AG04450 (cell line): ENCODE measurements around the gene GYPC. TPM values are rescaled to one million over a fixed set of nuclear protein-coding genes. Genes with fewer than 3 reads are reported as not detected.
"Not testable (repeated sequence)": the region's sequence is repeated elsewhere in the genome, so short reads cannot be mapped to it uniquely, and the experiment has no call there.

ENCODE experiments used
- CTCF ChIA-PET: fragments of 300-600, 350-600 bp; formaldehyde crosslinking; extraction: SDS; loops from one replicate; lab custom pipeline; 2022; ENCODE audit warnings: antibody characterized with exemption, inconsistent platforms; lab: Charles Lee
- POLR2A ChIA-PET: fragments of 350-600 bp; formaldehyde crosslinking; extraction: SDS; loops from one replicate; lab custom pipeline; 2021; ENCODE audit warnings: antibody characterized with exemption, inconsistent platforms; lab: Yijun Ruan, JAX
- DNase-seq: peaks from one replicate; pipeline ENCODE4 v3.0.0-alpha.2; 2011; ENCODE audit warnings: low read depth, low spot score
- H3K27ac ChIP-seq: one replicate; pipeline ENCODE4 v1.5.1; 2012; ENCODE audit warnings: low read depth, low read length, control low read depth
- H3K27me3 ChIP-seq: one replicate; pipeline ENCODE4 v1.6.0; 2012; ENCODE audit warnings: low read length; ENCODE audit not compliant: control insufficient read depth, insufficient read depth
- H3K4me3 ChIP-seq: 2 replicates; pipeline ENCODE4 v1.5.1; 2011; ENCODE audit warnings: mild to moderate bottlenecking, low read depth, low read length, control low read depth
- H3K9me3 ChIP-seq: 2 replicates; pipeline ENCODE4 v1.5.1; 2012; ENCODE audit warnings: low read length; ENCODE audit not compliant: control insufficient read depth, insufficient read depth
- polyA plus RNA-seq: library from polyadenylated mRNA; depleted of rRNA; stranded (reverse); fragments of >200 nt; gene quantifications from 2 replicates; pipeline ENCODE4 v1.2.3, GENCODE V29; 2011
- TF ChIP-seq, protein P1 (sequence below): IDR thresholded peaks from 2 replicates; pipeline ENCODE4 v1.5.1; 2011; ENCODE audit warnings: low read depth, low read length, control low read depth, inconsistent platforms

The GYPC gene
- polyA plus RNA-seq, 1 experiment = 146 TPM

DNA sequence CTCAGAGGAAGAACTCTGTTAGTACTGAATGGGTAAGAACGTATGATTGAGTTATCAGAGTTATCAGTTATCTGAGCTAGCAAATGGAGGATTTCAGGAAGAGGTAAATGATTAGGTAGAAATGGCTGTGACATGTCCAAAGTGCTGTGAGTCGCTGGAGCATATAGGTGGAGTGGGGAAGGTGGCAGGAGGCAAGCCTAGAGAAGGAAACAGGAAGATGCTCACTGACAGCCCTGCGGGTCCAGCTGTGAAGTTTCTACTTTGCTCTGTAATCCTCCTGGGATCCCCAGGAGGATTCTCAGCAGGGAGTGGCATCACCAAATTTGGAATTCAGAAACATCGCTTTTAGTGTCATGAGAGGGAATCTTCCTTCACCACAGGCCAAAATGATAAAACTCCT, 52.0 kb downstream of the GYPC start:
- TF ChIP-seq, protein P1, sequence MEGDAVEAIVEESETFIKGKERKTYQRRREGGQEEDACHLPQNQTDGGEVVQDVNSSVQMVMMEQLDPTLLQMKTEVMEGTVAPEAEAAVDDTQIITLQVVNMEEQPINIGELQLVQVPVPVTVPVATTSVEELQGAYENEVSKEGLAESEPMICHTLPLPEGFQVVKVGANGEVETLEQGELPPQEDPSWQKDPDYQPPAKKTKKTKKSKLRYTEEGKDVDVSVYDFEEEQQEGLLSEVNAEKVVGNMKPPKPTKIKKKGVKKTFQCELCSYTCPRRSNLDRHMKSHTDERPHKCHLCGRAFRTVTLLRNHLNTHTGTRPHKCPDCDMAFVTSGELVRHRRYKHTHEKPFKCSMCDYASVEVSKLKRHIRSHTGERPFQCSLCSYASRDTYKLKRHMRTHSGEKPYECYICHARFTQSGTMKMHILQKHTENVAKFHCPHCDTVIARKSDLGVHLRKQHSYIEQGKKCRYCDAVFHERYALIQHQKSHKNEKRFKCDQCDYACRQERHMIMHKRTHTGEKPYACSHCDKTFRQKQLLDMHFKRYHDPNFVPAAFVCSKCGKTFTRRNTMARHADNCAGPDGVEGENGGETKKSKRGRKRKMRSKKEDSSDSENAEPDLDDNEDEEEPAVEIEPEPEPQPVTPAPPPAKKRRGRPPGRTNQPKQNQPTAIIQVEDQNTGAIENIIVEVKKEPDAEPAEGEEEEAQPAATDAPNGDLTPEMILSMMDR = no peak
- Histone ChIP-seq H3K9me3 (no peaks in the 10 kb centered on the region), H3K27ac (no peak overlapping the region), H3K4me3 (no peak overlapping the region), H3K27me3 (no peaks in the 10 kb centered on the region)
- ChIA-PET CTCF (no interaction called here), POLR2A (no interaction called here)
- no peak for DNase-seq

DNA sequence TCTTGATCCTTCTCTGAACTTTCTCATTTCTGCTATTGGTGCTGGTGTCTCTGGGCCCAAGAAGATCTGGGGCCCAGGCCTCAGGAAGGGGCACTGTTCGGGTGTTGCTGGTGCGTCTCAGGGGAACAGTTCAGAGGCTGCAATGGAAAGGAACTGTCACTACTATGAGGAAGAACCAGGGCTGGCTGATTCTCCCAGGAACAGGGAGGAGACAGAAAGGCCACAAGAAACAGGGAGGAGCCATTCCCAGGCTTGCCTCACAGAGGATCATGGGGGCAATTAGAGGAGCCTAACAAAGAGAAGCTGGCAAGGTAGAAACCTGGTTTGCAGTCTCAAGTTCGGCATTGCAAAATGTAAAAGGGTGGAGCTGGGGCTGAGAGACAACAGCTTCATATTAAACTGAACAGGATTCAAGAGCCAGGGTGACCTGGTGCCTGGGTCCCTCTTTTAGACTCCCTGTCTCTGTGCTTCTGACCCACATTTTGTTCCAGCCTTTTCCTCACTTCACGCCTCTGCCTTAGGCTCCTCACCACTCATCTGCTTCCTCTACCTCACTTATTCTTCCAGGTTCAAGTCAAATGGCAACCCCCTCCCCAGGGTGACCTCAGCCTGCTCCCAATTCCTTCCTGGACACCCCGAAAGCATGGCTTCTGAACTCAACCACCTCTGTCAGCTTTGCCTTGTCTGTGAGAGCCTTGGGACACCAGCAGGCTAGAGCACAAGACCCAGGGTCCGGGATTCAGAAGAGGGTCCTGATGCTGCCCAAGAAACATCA, 58.4 kb downstream of the GYPC start:
- H3K9me3 ChIP-seq = no peaks in the 10 kb centered on the region
- no peak overlapping the region for H3K27ac ChIP-seq
- H3K27me3 ChIP-seq = peaks cover 2% of the 10 kb centered on the region
- ChIA-PET CTCF (no interaction called here), POLR2A (no interaction called here)
- TF ChIP-seq, protein P1 = no peak
- DNase-seq = no peak
- H3K4me3 ChIP-seq = no peak overlapping the region

DNA sequence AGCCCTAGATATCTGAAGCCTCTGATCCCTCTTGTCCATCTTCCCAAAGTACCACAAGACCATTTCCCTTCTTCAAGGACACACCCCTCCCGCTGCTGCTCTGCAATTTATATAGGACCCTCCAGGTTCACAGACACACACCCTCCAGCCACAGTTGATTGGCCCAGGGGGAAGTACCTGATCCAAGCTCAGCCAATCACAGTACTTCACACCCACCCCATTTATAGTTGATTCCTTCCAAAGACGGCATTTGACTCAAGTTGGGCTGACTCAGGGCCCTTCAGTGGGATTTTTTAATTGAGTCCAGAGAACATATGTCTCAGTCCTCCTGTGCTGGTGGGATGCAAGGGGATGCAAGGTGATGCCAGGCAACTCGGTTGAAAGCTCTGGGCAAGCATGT, 59.2 kb downstream of the GYPC start:
- peaks cover 2% of the 10 kb centered on the region for H3K27me3 ChIP-seq
- POLR2A ChIA-PET = no interaction called here
- no peak overlapping the region for H3K4me3 ChIP-seq
- no peaks in the 10 kb centered on the region for H3K9me3 ChIP-seq
- no peak for DNase-seq
- H3K27ac ChIP-seq = no peak overlapping the region
- TF ChIP-seq, protein P1 = no peak
- CTCF ChIA-PET = interaction anchor here (1.0 kb wide), 1 partner anchor 62 kb away, joined by 3 read pairs; no protein-coding TSS in a partner anchor

DNA sequence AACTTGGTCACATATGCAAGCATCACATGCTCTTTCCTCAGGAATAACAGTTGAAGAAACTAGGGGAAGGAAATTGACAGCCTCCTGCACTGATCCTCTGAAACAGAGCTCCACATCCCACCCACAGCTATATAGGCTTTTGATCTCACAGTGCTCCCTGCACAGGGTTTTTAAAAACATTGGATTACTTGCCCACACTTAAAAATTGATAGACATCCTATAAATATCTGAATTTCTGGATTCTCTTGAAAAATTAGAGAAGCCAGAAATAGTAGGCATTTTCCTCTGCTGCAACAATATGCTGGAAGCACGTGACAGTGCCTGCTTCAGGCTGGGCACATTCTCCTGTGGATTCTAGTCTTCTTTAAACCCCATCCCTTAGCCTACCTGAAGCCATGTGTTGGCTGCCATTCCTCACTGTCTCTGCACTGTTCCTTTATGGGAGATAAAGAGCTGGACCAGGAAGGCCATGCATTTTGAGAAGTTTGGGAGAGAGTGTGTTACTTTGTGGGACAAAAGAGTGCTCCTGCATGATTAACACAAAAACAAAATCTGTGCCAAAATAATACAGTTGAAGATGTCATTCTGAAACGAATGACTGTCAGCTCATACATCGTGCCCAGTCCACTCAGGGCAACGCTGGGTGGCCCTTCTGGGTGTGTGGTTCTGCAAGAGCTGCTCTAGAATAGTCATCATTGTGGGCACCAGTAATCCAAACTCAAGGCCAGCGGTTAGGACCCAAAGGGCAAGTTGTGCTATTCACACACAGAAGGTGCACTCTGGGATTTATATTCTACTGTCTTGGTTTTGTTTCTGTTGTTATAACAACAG, 59.8 kb downstream of the GYPC start:
- TF ChIP-seq, protein P1 = no peak
- Histone ChIP-seq H3K27ac (no peak overlapping the region), H3K9me3 (no peaks in the 10 kb centered on the region), H3K4me3 (no peak overlapping the region), H3K27me3 (peaks cover 2% of the 10 kb centered on the region)
- CTCF ChIA-PET = interaction anchor here (1.0 kb wide), 1 partner anchor 61 kb away, joined by 3 read pairs; no protein-coding TSS in a partner anchor
- no peak for DNase-seq
- POLR2A ChIA-PET = no interaction called here

DNA sequence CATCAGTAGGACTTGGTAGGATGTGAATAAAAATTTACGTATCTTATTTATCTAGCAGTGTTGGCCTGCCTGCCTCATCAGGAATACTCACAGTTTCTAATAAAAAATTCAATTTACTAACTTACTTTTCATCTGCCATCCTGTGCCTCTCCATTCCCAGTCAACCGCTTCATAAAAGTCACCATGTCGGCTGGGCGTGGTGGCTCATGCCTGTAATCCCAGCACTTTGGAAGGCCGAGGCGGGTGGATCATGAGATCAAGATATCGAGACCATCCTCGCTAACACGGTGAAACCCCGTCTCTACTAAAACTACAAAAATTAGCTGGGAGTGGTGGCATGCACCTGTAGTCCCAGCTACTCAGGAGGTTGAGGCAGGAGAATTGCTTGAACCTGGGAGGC, 61.3 kb downstream of the GYPC start:
- CTCF ChIA-PET = interaction anchor here (0.9 kb wide), 1 partner anchor 189 kb away, joined by 3 read pairs; no protein-coding TSS in a partner anchor
- POLR2A ChIA-PET, H3K4me3 ChIP-seq, DNase-seq, H3K27me3 ChIP-seq, H3K9me3 ChIP-seq, H3K27ac ChIP-seq: not testable (repeated sequence)
